ENCODE results near the gene MEN1. TPM values are rescaled to one million over a fixed set of nuclear protein-coding genes. Genes with fewer than 3 reads are reported as not detected.

MEN1 gene
- total RNA-seq, 1 donor from 2014 or later = 29.2 TPM

DNA sequence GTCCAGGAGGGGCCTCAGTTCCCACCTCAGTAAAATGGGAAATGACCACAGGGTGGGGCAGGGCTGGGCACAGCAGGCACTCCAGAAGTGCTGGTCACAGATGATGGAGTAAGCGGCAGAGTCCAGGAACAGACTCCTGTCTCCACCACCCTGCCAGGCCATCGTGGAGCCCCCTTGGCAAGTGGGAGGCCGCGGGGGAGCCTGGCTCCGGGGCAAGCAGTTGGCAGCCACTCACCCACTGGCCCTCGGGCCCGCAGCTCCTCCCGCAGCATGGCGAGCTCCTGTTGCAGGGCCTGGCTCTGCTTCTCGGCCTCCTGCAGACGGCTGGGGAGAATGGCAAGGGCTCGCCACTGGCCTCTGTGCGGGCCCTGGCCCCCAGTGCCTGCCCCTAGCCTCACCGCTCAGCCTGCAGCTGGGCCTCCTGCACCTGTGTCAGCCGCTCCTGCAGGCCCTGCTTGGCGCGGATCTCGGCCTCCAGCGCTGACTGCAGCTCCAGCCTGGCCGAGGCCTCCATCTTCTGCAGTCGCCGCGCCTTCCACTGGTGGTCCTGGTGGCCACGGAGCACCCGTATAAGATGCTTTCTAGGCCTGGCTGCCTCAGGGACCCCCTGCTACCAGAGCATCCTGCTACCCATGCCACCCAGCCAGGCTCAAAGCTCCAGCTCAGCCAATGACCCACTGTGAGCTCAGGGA is 23.8 kb upstream of the MEN1 start:
- Mint-ChIP-seq H3K9me3 (ENCODE audit: unreplicated experiment) (no peaks in the 10 kb centered on the region), H3K27ac (ENCODE audit: unreplicated experiment) (no peak overlapping the region), H3K27me3 (ENCODE audit: unreplicated experiment) (no peaks in the 10 kb centered on the region), H3K4me3 (ENCODE audit: unreplicated experiment) (no peak overlapping the region), H3K4me1 (ENCODE audit: unreplicated experiment) (no peaks in the 10 kb centered on the region), H3K36me3 (ENCODE audit: unreplicated experiment) (no peaks in the 10 kb centered on the region)
- TF ChIP-seq, protein P1, sequence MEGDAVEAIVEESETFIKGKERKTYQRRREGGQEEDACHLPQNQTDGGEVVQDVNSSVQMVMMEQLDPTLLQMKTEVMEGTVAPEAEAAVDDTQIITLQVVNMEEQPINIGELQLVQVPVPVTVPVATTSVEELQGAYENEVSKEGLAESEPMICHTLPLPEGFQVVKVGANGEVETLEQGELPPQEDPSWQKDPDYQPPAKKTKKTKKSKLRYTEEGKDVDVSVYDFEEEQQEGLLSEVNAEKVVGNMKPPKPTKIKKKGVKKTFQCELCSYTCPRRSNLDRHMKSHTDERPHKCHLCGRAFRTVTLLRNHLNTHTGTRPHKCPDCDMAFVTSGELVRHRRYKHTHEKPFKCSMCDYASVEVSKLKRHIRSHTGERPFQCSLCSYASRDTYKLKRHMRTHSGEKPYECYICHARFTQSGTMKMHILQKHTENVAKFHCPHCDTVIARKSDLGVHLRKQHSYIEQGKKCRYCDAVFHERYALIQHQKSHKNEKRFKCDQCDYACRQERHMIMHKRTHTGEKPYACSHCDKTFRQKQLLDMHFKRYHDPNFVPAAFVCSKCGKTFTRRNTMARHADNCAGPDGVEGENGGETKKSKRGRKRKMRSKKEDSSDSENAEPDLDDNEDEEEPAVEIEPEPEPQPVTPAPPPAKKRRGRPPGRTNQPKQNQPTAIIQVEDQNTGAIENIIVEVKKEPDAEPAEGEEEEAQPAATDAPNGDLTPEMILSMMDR (IDR thresholded peaks at IDR 0.05) = no peak
- no peak for DNase-seq (ENCODE audit: extremely low spot score, unreplicated experiment)

DNA sequence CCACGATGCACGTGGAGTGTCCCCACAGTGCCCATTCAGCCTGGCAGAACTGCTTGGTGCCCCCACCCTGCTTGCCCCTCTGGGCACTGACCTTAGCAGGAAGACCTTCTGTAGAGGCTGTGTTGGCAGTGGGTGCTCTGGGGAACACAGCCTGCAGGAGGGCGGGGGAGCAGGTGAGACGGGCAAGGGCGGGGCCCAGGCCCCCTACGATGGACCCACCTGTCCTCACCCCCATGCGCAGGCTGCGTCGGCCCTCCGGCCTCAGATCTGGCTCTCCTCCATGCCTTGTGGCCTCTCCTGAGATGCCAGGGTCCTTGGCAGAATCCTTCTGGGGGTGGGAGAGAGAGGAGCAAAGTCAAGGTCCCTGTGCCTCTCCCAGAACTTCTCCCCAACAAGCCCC is 23.2 kb upstream of the MEN1 start:
- Mint-ChIP-seq H3K9me3 (ENCODE audit: unreplicated experiment) (no peaks in the 10 kb centered on the region), H3K27ac (ENCODE audit: unreplicated experiment) (no peak overlapping the region), H3K4me1 (ENCODE audit: unreplicated experiment) (no peaks in the 10 kb centered on the region), H3K27me3 (ENCODE audit: unreplicated experiment) (no peaks in the 10 kb centered on the region), H3K4me3 (ENCODE audit: unreplicated experiment) (no peak overlapping the region), H3K36me3 (ENCODE audit: unreplicated experiment) (no peaks in the 10 kb centered on the region)
- DNase-seq (ENCODE audit: extremely low spot score, unreplicated experiment) = no peak
- TF ChIP-seq, protein P1 (IDR thresholded peaks at IDR 0.05) = no peak

DNA sequence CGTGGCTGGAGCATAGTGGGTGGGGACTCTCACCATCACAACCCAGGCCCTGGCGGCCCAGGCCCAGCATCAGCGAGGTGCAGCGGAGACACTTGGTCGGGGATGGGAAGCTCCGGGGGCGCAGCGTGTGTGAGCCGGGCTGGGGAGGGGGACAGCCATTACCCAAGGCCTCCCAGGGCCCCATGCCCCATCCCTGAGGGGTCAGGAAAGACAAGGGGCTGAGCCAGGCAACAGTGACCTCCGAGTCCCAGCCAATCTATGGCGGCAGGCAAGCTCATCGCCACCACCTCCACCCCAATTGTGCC is 22.8 kb upstream of the MEN1 start:
- TF ChIP-seq, protein P1 (IDR thresholded peaks at IDR 0.05) = no peak
- no peaks in the 10 kb centered on the region for H3K27me3 Mint-ChIP-seq (ENCODE audit: unreplicated experiment)
- H3K36me3 Mint-ChIP-seq (ENCODE audit: unreplicated experiment) = no peaks in the 10 kb centered on the region
- no peak overlapping the region for H3K4me3 Mint-ChIP-seq (ENCODE audit: unreplicated experiment)
- no peak for DNase-seq (ENCODE audit: extremely low spot score, unreplicated experiment)
- H3K27ac Mint-ChIP-seq (ENCODE audit: unreplicated experiment) = no peak overlapping the region
- no peaks in the 10 kb centered on the region for H3K9me3 Mint-ChIP-seq (ENCODE audit: unreplicated experiment)
- H3K4me1 Mint-ChIP-seq (ENCODE audit: unreplicated experiment) = no peaks in the 10 kb centered on the region

DNA sequence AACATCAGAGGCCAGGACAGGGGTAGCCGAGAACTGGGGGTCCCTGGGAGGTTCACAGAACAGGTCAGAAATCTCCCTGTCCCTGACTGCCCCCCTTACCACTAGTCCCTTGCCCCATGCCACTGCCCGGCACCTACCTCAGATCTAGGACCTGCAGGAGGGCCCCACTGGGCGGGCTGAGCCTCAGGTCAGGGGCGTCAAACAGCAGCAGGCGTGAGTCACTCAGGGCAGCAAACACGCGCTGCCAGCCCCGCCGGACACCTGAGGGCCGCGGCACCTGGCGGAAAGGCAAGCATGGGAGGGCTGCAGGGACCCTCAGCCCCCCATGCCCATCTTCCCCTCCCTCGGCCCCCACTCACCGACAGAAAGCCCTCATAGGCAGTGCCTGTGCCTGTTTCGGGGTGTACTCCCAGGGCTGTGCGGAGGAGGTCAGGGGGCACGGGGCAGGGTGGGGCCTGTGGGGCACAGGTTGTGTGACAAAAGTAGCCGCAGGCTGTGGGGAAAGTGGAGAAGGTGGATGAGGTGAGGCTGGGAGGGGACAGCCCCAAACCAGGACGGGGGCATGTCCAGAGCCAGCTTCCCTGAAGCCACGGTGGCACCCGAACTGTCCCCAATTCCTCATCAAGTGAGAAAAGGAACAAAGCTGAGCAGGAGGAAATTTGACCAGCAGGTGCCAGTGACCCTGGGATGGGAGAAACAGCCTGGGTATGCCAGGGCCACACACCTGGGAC is 22.3 kb upstream of the MEN1 start:
- no peaks in the 10 kb centered on the region for H3K27me3 Mint-ChIP-seq (ENCODE audit: unreplicated experiment)
- H3K36me3 Mint-ChIP-seq (ENCODE audit: unreplicated experiment) = no peaks in the 10 kb centered on the region
- H3K4me1 Mint-ChIP-seq (ENCODE audit: unreplicated experiment) = no peaks in the 10 kb centered on the region
- no peak overlapping the region for H3K27ac Mint-ChIP-seq (ENCODE audit: unreplicated experiment)
- no peak for DNase-seq (ENCODE audit: extremely low spot score, unreplicated experiment)
- no peak overlapping the region for H3K4me3 Mint-ChIP-seq (ENCODE audit: unreplicated experiment)
- no peaks in the 10 kb centered on the region for H3K9me3 Mint-ChIP-seq (ENCODE audit: unreplicated experiment)
- TF ChIP-seq, protein P1 (IDR thresholded peaks at IDR 0.05) = no peak

DNA sequence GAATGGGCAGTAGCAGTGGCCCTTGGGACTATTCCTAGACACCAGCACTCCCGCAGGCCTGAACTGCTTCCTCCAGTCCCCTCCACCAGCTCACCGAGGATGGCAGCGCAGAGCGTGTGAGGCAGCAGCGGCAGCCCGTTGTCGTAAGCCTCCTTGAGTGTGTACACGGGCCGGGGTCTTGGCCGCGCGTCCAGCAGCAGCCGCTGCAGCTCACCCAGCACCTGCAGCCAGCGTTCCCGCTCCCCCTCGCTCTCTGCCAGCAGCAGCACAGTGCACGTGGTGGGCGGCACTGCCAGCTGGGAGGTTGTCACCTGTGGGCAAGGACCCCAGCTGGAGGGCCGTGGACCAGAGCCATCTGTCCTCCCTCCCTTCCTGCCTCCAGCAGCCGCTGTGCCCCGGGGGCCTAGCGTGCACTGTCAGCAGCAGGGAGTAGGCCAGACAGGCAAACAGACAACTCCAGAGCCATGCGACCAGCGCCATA is 21.1 kb upstream of the MEN1 start:
- Mint-ChIP-seq H3K4me1 (ENCODE audit: unreplicated experiment) (no peaks in the 10 kb centered on the region), H3K4me3 (ENCODE audit: unreplicated experiment) (no peak overlapping the region), H3K27ac (ENCODE audit: unreplicated experiment) (no peak overlapping the region), H3K9me3 (ENCODE audit: unreplicated experiment) (no peaks in the 10 kb centered on the region), H3K27me3 (ENCODE audit: unreplicated experiment) (no peaks in the 10 kb centered on the region), H3K36me3 (ENCODE audit: unreplicated experiment) (no peaks in the 10 kb centered on the region)
- no peak for DNase-seq (ENCODE audit: extremely low spot score, unreplicated experiment)
- TF ChIP-seq, protein P1 (IDR thresholded peaks at IDR 0.05) = no peak

All from osteocyte (in vitro differentiated cells).